Ureter (tissue), 1 donor: Measurements from ENCODE around the gene PCDHB7. TPM values are rescaled to one million over a fixed set of nuclear protein-coding genes. Genes with fewer than 3 reads are reported as not detected.
"Not testable (repeated sequence)": the region's sequence is repeated elsewhere in the genome, so short reads cannot be mapped to it uniquely, and the experiment has no call there.

Experiments used
- DNase-seq: peaks from one replicate; pipeline ENCODE4 v3.0.0-alpha.2; 2020; ENCODE audit warnings: low spot score
- total RNA-seq: library from RNA; stranded (reverse); gene quantifications from one replicate; pipeline ENCODE4 v1.2.4, GENCODE V29; 2023
- donor health status: DM: yes; HTN: yes; CAD: no.

PCDHB7 gene
- total RNA-seq, 1 donor from 2014 or later = 2.4 TPM

DNA sequence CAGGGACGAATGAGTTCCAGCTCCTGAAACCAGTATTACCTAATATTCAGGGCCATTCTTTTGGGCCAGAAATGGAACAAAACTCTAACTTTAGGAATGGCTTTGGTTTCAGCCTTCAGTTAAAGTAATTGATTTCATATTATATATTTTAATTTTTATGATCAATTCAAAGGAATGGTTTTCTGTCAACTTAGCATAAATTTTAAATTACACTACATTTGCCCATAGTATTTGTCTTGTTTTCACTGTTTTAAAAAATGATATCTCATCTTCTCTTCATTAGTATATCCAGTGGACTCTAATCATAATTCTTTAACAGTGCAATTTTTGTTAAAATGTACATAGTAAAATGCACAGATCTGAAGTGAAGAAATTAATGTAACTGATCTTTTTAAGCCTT, 7.9 kb downstream of the PCDHB7 start:
- no peak for DNase-seq

DNA sequence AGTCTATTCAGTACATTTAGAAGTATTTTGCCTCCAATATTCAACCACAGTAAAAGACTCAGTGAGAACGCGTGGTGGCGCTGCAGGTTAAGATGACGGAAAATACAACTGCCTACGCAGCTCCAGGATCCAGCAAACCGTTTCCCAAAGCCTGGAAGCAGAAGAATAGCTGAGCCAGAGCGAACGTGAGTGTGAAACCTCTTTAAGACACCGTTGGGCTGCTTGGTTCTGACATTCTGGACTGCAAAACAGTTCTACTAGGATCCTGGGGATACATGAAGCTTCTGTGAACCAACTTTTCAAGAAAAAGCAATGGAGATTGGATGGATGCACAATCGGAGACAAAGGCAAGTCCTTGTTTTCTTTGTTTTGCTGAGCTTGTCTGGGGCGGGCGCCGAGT, 9.8 kb downstream of the PCDHB7 start, which contains the start of gene PCDHB16:
Gene PCDHB16, plus strand, starts transcription at position 140 of the 400 bp plus-strand sequence. Its CDS starts 173 bp downstream, at position 313.
- DNase-seq = no peak

DNA sequence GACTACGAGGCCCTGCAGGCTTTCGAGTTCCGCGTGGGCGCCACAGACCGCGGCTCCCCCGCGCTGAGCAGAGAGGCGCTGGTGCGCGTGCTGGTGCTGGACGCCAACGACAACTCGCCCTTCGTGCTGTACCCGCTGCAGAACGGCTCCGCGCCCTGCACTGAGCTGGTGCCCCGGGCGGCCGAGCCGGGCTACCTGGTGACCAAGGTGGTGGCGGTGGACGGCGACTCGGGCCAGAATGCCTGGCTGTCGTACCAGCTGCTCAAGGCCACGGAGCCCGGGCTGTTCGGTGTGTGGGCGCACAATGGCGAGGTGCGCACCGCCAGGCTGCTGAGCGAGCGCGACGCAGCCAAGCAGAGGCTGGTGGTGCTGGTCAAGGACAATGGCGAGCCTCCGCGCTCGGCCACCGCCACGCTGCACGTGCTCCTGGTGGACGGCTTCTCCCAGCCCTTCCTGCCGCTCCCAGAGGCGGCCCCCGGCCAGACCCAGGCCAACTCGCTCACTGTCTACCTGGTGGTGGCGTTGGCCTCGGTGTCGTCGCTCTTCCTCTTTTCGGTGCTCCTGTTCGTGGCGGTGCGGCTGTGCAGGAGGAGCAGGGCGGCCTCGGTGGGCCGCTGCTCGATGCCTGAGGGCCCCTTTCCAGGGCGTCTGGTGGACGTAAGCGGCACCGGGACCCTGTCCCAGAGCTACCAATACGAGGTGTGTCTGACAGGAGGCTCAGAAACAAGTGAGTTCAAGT, 11.8 kb downstream of the PCDHB7 start:
- not testable (repeated sequence) for DNase-seq

DNA sequence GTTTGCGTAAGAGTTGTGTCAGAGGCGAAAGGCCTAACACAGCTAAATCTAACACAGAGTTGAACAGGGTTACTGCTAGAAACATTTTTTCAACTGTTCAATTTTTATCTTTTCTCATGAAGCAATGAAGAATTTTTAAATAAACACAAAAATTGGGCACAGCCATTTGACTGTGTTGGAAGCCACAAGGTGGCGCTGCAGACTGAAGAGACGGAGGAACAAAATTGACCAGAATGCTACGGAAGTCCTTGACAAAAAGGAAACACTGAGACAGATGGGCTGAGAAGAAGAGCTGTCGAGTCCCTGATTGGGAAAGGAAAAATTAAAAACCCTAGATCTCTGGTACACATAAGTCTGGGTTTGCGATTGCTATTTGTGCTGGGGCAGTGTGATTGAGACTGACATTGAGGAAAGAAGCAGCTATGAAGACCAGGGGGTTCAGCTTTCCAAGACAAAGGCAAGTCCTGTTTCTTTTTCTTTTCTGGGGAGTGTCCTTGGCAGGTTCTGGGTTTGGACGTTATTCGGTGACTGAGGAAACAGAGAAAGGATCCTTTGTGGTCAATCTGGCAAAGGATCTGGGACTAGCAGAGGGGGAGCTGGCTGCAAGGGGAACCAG, 14.6 kb downstream of the PCDHB7 start, which contains the start of gene PCDHB9:
Gene PCDHB9, plus strand, starts transcription at position 265 of the 616 bp plus-strand sequence. Its CDS starts 158 bp downstream, at position 423.
- no peak for DNase-seq

DNA sequence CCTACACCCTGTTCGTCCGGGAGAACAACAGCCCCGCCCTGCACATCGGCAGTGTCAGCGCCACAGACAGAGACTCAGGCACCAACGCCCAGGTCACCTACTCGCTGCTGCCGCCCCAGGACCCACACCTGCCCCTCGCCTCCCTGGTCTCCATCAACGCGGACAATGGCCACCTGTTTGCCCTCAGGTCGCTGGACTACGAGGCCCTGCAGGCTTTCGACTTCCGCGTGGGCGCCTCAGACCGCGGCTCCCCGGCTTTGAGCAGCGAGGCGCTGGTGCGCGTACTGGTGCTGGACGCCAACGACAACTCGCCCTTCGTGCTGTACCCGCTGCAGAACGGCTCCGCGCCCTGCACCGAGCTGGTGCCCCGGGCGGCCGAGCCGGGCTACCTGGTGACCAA, 16.2 kb downstream of the PCDHB7 start:
- DNase-seq = not testable (repeated sequence)

DNA sequence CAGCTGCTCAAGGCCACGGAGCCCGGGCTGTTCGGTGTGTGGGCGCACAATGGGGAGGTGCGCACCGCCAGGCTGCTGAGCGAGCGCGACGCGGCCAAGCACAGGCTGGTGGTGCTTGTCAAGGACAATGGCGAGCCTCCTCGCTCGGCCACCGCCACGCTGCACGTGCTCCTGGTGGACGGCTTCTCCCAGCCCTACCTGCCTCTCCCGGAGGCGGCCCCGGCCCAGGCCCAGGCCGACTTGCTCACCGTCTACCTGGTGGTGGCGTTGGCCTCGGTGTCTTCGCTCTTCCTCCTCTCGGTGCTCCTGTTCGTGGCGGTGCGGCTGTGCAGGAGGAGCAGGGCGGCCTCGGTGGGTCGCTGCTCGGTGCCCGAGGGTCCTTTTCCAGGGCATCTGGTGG, 16.7 kb downstream of the PCDHB7 start:
- DNase-seq = not testable (repeated sequence)

DNA sequence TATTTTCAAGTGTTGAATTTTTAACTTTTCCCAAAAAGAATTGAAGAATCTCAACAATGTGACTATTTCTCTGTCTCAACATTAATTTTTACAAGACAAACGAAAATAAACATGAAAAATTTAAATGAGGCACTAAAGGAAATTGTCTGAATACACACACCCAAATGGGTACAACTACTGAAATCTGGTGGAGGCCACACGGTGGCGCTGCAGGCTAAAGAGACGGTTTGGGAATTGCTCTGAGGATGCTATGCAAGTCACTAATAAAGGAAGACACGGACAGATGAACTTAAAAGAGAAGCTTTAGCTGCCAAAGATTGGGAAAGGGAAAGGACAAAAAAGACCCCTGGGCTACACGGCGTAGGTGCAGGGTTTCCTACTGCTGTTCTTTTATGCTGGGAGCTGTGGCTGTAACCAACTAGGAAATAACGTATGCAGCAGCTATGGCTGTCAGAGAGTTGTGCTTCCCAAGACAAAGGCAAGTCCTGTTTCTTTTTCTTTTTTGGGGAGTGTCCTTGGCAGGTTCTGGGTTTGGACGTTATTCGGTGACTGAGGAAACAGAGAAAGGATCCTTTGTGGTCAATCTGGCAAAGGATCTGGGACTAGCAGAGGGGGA, 19.8 kb downstream of the PCDHB7 start, which contains the start of gene PCDHB10:
Gene PCDHB10, plus strand, starts transcription at position 244 of the 616 bp plus-strand sequence. Its CDS starts 200 bp downstream, at position 444.
- DNase-seq = no peak

DNA sequence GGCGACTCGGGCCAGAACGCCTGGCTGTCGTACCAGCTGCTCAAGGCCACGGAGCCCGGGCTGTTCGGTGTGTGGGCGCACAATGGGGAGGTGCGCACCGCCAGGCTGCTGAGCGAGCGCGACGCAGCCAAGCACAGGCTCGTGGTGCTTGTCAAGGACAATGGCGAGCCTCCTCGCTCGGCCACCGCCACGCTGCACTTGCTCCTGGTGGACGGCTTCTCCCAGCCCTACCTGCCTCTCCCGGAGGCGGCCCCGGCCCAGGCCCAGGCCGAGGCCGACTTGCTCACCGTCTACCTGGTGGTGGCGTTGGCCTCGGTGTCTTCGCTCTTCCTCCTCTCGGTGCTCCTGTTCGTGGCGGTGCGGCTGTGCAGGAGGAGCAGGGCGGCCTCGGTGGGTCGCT, 21.9 kb downstream of the PCDHB7 start:
- DNase-seq = not testable (repeated sequence)

DNA sequence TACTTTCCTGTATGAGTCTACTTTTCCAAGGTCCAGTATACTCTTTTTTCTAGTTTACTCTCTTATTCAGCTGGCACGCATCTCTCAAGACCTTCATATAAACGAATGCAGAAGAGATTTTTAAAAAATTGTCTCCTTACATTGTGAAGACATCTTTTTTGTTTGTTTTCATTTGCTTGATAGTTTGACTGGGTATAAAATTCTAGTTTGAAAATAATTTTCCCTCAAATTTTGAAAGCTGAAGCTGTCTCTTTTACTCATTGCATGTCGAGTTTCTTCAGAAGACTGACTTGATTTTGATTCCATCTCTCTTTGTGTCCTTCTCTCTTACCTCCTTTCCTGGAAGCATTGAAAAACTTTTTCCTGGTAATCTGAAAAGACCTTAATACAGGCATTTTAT, 23.9 kb downstream of the PCDHB7 start:
- no peak for DNase-seq

DNA sequence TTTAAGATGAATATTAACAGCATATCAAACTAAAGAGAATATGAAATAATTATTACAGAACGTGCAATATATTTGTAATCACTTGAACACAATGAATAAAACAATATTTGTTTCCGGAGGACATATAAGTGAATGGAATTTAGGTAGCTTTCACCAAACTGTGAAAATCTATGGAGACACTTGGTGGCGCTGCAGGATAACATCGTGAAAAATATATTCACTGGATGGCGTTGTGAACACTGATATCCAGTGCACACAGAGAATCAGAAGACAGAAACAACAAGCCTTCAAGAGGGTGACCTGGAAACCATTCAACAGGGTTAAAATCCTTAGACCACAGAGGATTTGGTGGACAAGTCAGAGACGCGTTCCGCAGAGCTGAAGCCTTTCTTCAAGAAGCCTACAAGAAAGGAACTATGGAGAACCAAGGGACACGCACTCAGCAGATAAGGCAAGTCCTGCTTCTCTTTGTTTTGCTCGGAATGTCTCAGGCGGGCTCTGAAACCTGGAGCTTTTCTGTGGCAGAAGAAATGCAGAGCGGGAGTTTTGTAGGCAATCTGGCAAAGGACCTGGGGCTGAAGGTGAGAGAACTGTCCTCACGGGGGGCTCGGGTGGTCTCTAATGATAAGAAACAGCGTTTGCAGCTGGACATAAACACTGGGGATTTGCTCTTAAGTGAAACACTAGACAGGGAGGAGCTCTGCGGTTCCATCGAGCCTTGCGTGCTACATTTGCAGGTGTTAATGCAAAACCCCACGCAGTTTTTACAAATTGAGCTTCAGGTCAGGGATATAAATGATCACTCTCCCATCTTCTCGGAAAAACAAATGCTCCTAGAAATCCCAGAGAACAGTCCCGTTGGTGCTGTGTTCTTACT, 27.2 kb downstream of the PCDHB7 start, which contains the start of gene PCDHB11:
Gene PCDHB11, plus strand, starts transcription at position 269 of the 877 bp plus-strand sequence. Its CDS starts 148 bp downstream, at position 417.
- no peak for DNase-seq

DNA sequence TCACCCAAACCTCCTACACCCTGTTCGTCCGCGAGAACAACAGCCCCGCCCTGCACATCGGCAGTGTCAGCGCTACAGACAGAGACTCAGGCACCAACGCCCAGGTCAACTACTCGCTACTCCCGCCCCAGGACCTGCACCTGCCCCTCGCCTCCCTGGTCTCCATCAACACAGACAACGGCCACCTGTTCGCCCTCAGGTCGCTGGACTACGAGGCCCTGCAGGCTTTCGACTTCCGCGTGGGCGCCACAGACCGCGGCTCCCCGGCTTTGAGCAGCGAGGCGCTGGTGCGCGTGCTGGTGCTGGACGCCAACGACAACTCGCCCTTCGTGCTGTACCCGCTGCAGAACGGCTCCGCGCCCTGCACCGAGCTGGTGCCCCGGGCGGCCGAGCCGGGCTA, 28.7 kb downstream of the PCDHB7 start:
- DNase-seq = not testable (repeated sequence)

DNA sequence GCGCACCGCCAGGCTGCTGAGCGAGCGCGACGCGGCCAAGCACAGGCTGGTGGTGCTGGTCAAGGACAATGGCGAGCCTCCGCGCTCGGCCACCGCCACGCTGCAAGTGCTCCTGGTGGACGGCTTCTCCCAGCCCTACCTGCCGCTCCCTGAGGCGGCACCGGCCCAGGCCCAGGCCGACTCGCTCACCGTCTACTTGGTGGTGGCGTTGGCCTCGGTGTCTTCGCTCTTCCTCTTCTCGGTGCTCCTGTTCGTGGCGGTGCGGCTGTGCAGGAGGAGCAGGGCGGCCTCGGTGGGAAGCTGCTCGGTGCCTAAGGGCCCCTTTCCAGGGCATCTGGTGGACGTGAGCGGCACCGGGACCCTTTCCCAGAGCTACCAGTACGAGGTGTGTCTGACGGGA, 29.2 kb downstream of the PCDHB7 start:
- DNase-seq = not testable (repeated sequence)

DNA sequence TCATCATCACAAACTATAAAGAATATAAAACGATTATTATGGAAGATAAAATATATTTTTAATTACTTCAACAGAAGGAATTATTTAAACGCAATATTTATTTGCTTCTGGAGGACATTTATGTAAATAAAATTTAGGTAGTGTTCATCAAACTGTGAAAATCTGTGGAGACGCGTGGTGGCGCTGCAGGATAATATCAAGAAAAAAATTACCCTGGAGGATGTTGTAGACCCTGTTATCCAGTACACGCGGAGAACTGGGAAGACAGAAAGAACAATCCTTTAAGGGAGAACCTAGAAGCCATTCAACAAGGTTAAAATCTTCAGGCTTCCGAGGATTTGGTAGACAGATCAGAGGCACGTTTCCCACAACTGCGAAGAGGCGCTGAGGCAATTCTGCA, 36.0 kb downstream of the PCDHB7 start, which contains the start of gene PCDHB12:
Gene PCDHB12, plus strand, starts transcription at position 242 of the 400 bp plus-strand sequence. CDS start 189 bp downstream, outside the sequence.
- no peak for DNase-seq

DNA sequence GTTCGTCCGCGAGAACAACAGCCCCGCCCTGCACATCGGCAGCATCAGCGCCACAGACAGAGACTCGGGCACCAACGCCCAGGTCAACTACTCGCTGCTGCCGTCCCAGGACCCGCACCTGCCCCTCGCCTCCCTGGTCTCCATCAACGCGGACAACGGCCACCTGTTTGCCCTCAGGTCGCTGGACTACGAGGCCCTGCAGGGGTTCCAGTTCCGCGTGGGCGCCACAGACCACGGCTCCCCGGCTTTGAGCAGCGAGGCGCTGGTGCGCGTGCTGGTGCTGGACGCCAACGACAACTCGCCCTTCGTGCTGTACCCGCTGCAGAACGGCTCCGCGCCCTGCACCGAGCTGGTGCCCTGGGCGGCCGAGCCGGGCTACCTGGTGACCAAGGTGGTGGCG, 37.8 kb downstream of the PCDHB7 start:
- DNase-seq = not testable (repeated sequence)

DNA sequence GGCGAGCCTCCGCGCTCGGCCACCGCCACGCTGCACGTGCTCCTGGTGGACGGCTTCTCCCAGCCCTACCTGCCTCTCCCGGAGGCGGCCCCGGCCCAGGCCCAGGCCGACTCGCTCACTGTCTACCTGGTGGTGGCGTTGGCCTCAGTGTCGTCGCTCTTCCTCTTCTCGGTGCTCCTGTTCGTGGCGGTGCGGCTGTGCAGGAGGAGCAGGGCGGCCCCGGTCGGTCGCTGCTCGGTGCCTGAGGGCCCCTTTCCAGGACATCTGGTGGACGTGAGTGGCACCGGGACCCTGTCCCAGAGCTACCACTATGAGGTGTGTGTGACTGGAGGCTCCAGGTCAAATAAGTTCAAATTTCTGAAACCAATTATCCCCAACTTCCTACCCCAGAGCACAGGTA, 38.4 kb downstream of the PCDHB7 start:
- DNase-seq = not testable (repeated sequence)

DNA sequence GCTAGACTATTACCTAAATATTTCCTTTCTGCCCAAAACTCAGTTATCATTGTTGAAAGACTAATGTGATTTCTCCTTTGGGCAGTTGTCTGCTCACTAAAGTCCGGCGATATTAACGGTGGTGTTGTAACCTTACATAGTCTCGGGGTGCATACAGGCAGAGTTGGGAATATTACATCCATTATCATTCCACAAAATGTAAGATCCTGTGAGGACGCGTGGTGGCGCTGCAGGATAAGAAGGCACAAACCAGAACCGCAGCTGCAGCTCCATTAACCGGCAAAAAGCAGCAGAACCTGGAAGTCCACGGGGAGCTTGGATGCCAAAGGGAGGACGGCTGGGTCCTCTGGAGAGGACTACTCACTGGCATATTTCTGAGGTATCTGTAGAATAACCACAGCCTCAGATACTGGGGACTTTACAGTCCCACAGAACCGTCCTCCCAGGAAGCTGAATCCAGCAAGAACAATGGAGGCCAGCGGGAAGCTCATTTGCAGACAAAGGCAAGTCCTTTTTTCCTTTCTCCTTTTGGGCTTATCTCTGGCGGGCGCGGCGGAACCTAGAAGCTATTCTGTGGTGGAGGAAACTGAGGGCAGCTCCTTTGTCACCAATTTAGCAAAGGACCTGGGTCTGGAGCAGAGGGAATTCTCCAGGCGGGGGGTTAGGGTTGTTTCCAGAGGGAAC, 41.4 kb downstream of the PCDHB7 start, which contains the start of gene PCDHB13:
Gene PCDHB13, plus strand, starts transcription at position 264 of the 684 bp plus-strand sequence. Its CDS starts 205 bp downstream, at position 469.
- DNase-seq = not testable (repeated sequence)

DNA sequence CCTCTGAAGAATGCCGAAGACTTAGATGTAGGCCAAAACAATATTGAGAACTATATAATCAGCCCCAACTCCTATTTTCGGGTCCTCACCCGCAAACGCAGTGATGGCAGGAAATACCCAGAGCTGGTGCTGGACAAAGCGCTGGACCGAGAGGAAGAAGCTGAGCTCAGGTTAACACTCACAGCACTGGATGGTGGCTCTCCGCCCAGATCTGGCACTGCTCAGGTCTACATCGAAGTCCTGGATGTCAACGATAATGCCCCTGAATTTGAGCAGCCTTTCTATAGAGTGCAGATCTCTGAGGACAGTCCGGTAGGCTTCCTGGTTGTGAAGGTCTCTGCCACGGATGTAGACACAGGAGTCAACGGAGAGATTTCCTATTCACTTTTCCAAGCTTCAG, 42.1 kb downstream of the PCDHB7 start:
- not testable (repeated sequence) for DNase-seq

DNA sequence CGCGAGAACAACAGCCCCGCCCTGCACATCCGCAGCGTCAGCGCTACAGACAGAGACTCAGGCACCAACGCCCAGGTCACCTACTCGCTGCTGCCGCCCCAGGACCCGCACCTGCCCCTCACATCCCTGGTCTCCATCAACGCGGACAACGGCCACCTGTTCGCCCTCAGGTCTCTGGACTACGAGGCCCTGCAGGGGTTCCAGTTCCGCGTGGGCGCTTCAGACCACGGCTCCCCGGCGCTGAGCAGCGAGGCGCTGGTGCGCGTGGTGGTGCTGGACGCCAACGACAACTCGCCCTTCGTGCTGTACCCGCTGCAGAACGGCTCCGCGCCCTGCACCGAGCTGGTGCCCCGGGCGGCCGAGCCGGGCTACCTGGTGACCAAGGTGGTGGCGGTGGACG, 43.1 kb downstream of the PCDHB7 start:
- DNase-seq = not testable (repeated sequence)

DNA sequence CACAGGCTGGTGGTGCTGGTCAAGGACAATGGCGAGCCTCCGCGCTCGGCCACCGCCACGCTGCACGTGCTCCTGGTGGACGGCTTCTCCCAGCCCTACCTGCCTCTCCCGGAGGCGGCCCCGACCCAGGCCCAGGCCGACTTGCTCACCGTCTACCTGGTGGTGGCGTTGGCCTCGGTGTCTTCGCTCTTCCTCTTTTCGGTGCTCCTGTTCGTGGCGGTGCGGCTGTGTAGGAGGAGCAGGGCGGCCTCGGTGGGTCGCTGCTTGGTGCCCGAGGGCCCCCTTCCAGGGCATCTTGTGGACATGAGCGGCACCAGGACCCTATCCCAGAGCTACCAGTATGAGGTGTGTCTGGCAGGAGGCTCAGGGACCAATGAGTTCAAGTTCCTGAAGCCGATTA, 43.6 kb downstream of the PCDHB7 start:
- not testable (repeated sequence) for DNase-seq

DNA sequence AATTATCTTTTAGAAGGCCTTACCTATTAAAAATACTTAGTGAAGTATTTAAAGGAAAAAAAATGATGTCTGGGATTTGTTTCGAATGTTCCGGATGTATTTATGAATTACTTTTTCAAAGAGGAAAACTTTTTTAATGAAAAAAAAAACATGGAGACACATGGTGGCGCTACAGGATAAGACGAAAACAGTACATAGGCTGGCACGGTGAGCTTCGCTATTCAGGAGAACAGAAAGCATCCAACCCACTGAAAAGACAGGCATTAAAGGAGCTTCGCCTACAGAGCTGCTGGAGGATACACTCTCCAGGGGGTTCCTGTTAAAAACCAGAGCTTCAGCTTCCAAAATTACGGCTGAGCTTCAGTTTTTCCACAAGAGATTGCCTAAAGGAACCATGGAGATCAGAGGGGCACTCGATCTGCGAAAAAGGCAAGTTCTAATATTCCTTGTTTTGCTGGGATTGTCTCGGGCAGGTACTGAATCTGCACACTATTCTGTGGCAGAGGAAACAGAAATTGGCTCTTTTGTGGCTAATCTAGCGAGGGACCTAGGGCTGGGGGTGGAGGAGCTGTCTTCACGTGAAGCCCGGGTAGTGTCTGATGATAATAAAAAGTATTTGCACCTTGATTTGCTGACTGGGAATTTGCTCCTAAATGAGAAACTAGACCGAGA, 50.8 kb downstream of the PCDHB7 start, which contains the start of gene PCDHB14:
Gene PCDHB14, plus strand, starts transcription at position 232 of the 672 bp plus-strand sequence. Its CDS starts 163 bp downstream, at position 395.
- no peak for DNase-seq
